CD4-positive, alpha-beta memory T cell (primary cell): ENCODE measurements around the gene LPAR5. TPM values are rescaled to one million over a fixed set of nuclear protein-coding genes. Genes with fewer than 3 reads are reported as not detected.
A peak's percentile ranks its signal among the peaks of the same experiment; 100 is the strongest.
"Not testable (repeated sequence)": the region's sequence is repeated elsewhere in the genome, so short reads cannot be mapped to it uniquely, and the experiment has no call there.

Experiments
- CTCF ChIA-PET: fragments of 350-600 bp; sonication (Branson Sonifier 250); formaldehyde crosslinking; loops from one replicate; lab custom pipeline; 2021; ENCODE audit warnings: inconsistent platforms; ENCODE audit not compliant: partially characterized antibody; lab: Charles Lee
- POLR2A ChIA-PET: fragments of 350-600 bp; sonication (Branson Sonifier 250); formaldehyde crosslinking; loops from one replicate; lab custom pipeline; 2021; ENCODE audit not compliant: partially characterized antibody; lab: Charles Lee
- DNase-seq, 5 donors: peaks; one replicate each; pipeline versions ENCODE4 v3.0.0 to v3.0.0-alpha.2; 2020 to 2022; ENCODE audit warnings: mixed read lengths in 1 of 5
- H3K27ac ChIP-seq: one replicate; pipeline ENCODE4 v1.7.0; 2013; ENCODE audit warnings: low read depth, low read length
- H3K27me3 ChIP-seq: 2 replicates; pipeline ENCODE4 v1.7.0; 2013; ENCODE audit warnings: mild to moderate bottlenecking, low read length, moderate library complexity; ENCODE audit not compliant: insufficient read depth
- H3K36me3 ChIP-seq: 2 replicates; pipeline ENCODE4 v1.7.0; 2013; ENCODE audit warnings: mild to moderate bottlenecking, low read length, moderate library complexity; ENCODE audit not compliant: insufficient read depth
- H3K4me1 ChIP-seq: 2 replicates; pipeline ENCODE4 v1.7.0; 2013; ENCODE audit warnings: mild to moderate bottlenecking, low read length, moderate library complexity; ENCODE audit not compliant: insufficient read depth
- H3K4me3 ChIP-seq, 2 donors: one replicate each; pipeline ENCODE4 v1.7.0; 2013; ENCODE audit warnings: low read length in 2 of 2, mild to moderate bottlenecking in 1 of 2
- H3K9me3 ChIP-seq, 2 donors: one replicate each; pipeline ENCODE4 v1.7.0; 2013; ENCODE audit warnings: low read length in 2 of 2, control low read depth in 1 of 2; ENCODE audit not compliant: control insufficient read depth in 1 of 2
- H3K27ac Mint-ChIP-seq, 7 donors: one replicate each; pipeline ENCODE4 v1.8.0; 2020 to 2021; ENCODE audit warnings: mixed read lengths in 7 of 7, mild to moderate bottlenecking in 6 of 7, inconsistent platforms in 3 of 7, moderate library complexity in 3 of 7
- H3K27me3 Mint-ChIP-seq, 2 donors: one replicate each; pipeline ENCODE4 v1.8.0; 2020 to 2021; ENCODE audit warnings: mixed read lengths in 2 of 2
- H3K36me3 Mint-ChIP-seq, 2 donors: one replicate each; pipeline ENCODE4 v1.8.0; 2020 to 2021; ENCODE audit warnings: mixed read lengths in 2 of 2, inconsistent platforms in 1 of 2, mild to moderate bottlenecking in 1 of 2
- H3K4me1 Mint-ChIP-seq, 4 donors: one replicate each; pipeline ENCODE4 v1.8.0; 2020 to 2021; ENCODE audit warnings: mixed read lengths in 4 of 4, mild to moderate bottlenecking in 1 of 4
- H3K4me3 Mint-ChIP-seq, 8 donors: one replicate each; pipeline ENCODE4 v1.8.0; 2020 to 2021; ENCODE audit warnings: mixed read lengths in 8 of 8, mild to moderate bottlenecking in 7 of 8, moderate library complexity in 6 of 8, inconsistent platforms in 3 of 8
- H3K9me3 Mint-ChIP-seq, 8 donors: one replicate each; pipeline ENCODE4 v1.8.0; 2020 to 2021; ENCODE audit warnings: mixed read lengths in 8 of 8, mild to moderate bottlenecking in 5 of 8, inconsistent platforms in 3 of 8, moderate library complexity in 1 of 8
- intact Hi-C: fragments of 100-400 bp; cut with micrococcal nuclease; formaldehyde crosslinking; loops from one replicate; pipeline ENCODE4 v1.15.1; 2023
- polyA plus RNA-seq, 2 donors: library from polyadenylated mRNA; unstranded; fragments of 300-500 nt; fragmentation: Illumina TruSeq; gene quantifications; one replicate each; pipeline ENCODE4 v1.2.3, GENCODE V29; 2021
- total RNA-seq, 2 experiments: library from RNA; stranded (reverse); gene quantifications; one replicate each; pipeline ENCODE4 v1.2.3, GENCODE V29; 2021

The LPAR5 gene
- total and polyA plus RNA-seq, 4 experiments from 2014 or later: 5.4 to 11.9 (median 10.6) TPM

DNA sequence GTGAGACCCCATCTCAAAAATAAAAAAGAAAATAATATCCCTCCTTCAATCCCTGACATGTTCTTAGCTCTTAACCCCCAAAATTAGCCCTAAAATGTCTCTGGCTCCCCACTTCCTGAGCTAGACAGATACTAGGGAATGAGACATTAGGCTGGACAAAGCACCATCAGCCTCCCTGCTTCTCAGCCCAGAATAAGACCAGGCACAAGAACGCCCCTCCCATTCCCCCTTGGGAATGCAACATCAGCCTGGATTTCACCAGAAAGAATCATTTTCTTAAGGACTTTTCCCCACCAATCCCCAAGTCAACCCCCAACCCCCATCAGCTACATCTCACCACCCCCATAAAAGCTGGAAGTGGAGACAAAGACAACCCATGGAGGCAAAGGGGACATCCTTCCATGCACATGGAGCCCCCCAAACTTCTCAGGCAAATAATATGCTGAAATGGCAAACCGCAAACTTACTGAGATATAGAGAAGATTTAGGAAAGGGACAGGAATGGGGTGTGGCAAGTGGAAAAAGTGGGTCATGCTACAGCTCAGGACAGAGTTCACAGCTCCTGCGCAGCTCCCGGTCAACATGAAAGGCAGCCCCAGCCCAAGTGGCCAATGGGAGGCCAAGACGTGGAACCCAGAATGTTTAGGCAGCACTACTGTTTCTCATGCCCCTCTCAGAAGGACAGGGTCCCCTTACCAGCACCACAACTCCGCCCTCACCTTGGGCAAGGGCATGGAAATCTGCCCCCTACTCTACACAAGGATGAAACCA is 31.3 kb downstream of the LPAR5 start:
- H3K36me3 Mint-ChIP-seq: peaks cover 28 to 57% of the 10 kb centered on the region in 2 donors
- H3K27me3 ChIP-seq: no peaks in the 10 kb centered on the region
- H3K27ac ChIP-seq: peak overlapping the region; percentile 84
- intact Hi-C loops: no loop called here
- peaks cover 34% of the 10 kb centered on the region for H3K36me3 ChIP-seq
- peaks cover 0 to 3% (median 0%) of the 10 kb centered on the region in 8 donors for H3K9me3 Mint-ChIP-seq
- no peak for DNase-seq
- H3K4me3 Mint-ChIP-seq: peak overlapping the region in 5 of 8 donors; percentile 91 to 95 (median 93)
- H3K4me1 Mint-ChIP-seq: peaks cover 34 to 51% (median 45%) of the 10 kb centered on the region in 4 donors
- H3K4me3 ChIP-seq: peak overlapping the region; percentile 21 to 62
- no peaks in the 10 kb centered on the region for H3K9me3 ChIP-seq
- CTCF ChIA-PET: interaction anchor here (0.9 to 3.3 kb wide), 14 partner anchors 9 to 268 kb away, joined by 3 to 17 read pairs (median 3); partner anchors contain the start of gene SPSB2
- no peaks in the 10 kb centered on the region for H3K27me3 Mint-ChIP-seq
- POLR2A ChIA-PET: interaction anchor here (0.8 to 4.6 kb wide), 14 partner anchors 9 to 339 kb away, joined by 3 to 27 read pairs (median 9); partner anchors contain the start of genes C12orf57, CDCA3, COPS7A and GAPDH
- H3K4me1 ChIP-seq: peaks cover 48% of the 10 kb centered on the region
- H3K27ac Mint-ChIP-seq: peak overlapping the region; percentile 89 to 98 (median 95)

DNA sequence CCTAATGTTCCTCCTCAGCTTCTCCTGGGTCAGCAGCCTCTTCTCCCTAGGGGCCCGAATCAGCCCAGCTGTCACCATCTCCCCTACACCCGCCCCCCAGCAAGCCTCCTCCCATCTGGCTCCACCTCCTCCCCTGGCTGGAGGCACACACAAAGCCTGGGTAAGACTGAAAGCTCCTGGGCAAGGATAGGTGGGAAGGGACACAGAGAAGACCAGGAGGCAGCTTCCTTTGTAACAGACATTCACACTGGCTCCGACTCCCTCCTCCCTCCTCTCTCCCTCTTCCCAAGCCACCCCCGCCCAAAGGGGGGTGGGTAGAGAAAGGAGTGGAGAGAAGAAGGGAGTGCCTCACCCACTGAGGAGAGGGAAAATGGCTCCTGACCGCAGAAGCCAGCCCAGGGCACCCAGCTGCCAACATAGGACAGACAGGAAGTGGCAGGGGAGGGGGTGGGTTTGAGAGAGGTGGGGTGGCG is 32.6 kb downstream of the LPAR5 start:
- Mint-ChIP-seq H3K4me1 (peaks cover 34 to 52% (median 46%) of the 10 kb centered on the region in 4 donors), H3K27ac (peak overlapping the region; percentile 87 to 96 (median 93)), H3K4me3 (peak overlapping the region in 7 of 8 donors; percentile 77 to 94 (median 84)), H3K27me3 (no peaks in the 10 kb centered on the region), H3K9me3 (peaks cover 0 to 3% (median 0%) of the 10 kb centered on the region in 8 donors), H3K36me3 (peaks cover 36 to 69% of the 10 kb centered on the region in 2 donors)
- H3K36me3 ChIP-seq: peaks cover 45% of the 10 kb centered on the region
- no peaks in the 10 kb centered on the region for H3K27me3 ChIP-seq
- peak overlapping the region; percentile 57 for H3K27ac ChIP-seq
- H3K4me3 ChIP-seq: peak overlapping the region; percentile 14 to 42
- DNase-seq: peak; percentile 43 to 75 (median 47)
- ChIA-PET CTCF (interaction anchor here (0.6 to 3.3 kb wide), 11 partner anchors 10 to 233 kb away, joined by 3 to 17 read pairs (median 3); no protein-coding TSS in a partner anchor), POLR2A (interaction anchor here (0.5 to 4.6 kb wide), 19 partner anchors 11 to 341 kb away, joined by 3 to 27 read pairs (median 4); partner anchors contain the start of genes C12orf57, CD4, CDCA3 and COPS7A)
- no peaks in the 10 kb centered on the region for H3K9me3 ChIP-seq
- H3K4me1 ChIP-seq: peaks cover 48% of the 10 kb centered on the region
- intact Hi-C loops: no loop called here

DNA sequence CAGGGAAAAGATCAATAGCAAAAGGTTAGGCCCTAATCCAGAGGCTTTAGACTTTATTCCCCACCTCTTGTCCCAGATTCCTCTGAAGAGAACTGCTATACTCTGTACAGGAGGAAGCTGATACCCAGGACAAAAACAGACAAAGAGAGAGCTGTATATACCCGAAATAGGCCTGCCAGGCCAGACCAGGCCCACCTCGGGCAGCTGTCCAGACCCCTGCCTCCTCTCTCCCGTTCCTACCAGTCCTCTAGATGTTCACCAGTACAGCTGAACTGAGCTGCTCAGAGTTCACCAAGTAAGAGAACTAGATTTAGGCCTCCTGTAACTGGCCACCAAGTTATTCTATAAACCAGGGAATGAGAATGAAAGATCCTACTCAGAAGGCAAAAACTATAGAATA is 33.2 kb downstream of the LPAR5 start:
- DNase-seq: no peak
- Histone ChIP-seq H3K27ac (peak overlapping the region; percentile 57), H3K4me1 (peaks cover 42% of the 10 kb centered on the region), H3K36me3 (peaks cover 51% of the 10 kb centered on the region), H3K27me3 (no peaks in the 10 kb centered on the region), H3K9me3 (no peaks in the 10 kb centered on the region), H3K4me3 (peak overlapping the region; percentile 14 to 42)
- intact Hi-C loops: no loop called here
- H3K36me3 Mint-ChIP-seq: peaks cover 41 to 75% of the 10 kb centered on the region in 2 donors
- peak overlapping the region in 5 of 8 donors; percentile 81 to 94 (median 84) for H3K4me3 Mint-ChIP-seq
- H3K27ac Mint-ChIP-seq: peak overlapping the region; percentile 87 to 96 (median 93)
- CTCF ChIA-PET: interaction anchor here (0.6 to 3.3 kb wide), 12 partner anchors 10 to 267 kb away, joined by 3 to 17 read pairs (median 3); no protein-coding TSS in a partner anchor
- peaks cover 34 to 52% (median 46%) of the 10 kb centered on the region in 4 donors for H3K4me1 Mint-ChIP-seq
- POLR2A ChIA-PET: interaction anchor here (0.7 to 4.6 kb wide), 16 partner anchors 11 to 288 kb away, joined by 3 to 27 read pairs (median 4); partner anchors contain the start of genes CD4, CDCA3, COPS7A and LPAR5
- H3K9me3 Mint-ChIP-seq: peaks cover 0 to 3% (median 0%) of the 10 kb centered on the region in 8 donors
- no peaks in the 10 kb centered on the region for H3K27me3 Mint-ChIP-seq

DNA sequence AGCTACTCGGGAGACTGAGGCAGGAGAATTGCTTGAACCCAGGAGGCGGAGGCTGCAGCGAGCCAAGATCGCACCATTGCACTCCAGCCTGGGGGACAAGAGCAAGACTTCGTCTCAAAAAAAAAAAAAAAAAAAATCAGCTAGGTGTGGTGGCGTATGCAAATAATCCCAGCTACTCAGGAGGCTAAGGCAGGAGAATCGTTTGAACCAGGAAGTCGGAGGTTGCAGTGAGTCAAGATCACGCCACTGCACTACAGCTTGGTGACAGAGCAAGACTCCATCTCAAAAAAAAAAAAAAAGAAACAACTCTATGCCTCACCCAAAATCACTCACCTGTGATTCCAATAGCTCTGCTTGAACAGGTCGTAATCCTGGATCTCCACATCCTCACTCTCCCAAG is 40.1 kb downstream of the LPAR5 start:
- H3K4me1 ChIP-seq, H3K9me3 Mint-ChIP-seq, H3K4me3 Mint-ChIP-seq, H3K4me3 ChIP-seq, DNase-seq, H3K27me3 Mint-ChIP-seq, H3K27ac ChIP-seq, H3K9me3 ChIP-seq, intact Hi-C loops, H3K27me3 ChIP-seq: not testable (repeated sequence)
- CTCF ChIA-PET: interaction anchor here (0.5 to 3.1 kb wide), 9 partner anchors 12 to 243 kb away, joined by 3 to 11 read pairs (median 3); partner anchors contain the start of gene PTMS
- peaks cover 5 to 20% (median 12%) of the 10 kb centered on the region in 4 donors for H3K4me1 Mint-ChIP-seq
- H3K27ac Mint-ChIP-seq: peak overlapping the region in 6 of 7 donors; percentile 27 to 79 (median 47)
- H3K36me3 ChIP-seq: peaks cover 84% of the 10 kb centered on the region
- peaks cover 75 to 83% of the 10 kb centered on the region in 2 donors for H3K36me3 Mint-ChIP-seq
- POLR2A ChIA-PET: interaction anchor here (0.7 to 1.3 kb wide), 3 partner anchors 10 to 135 kb away, joined by 3 to 4 read pairs (median 3); no protein-coding TSS in a partner anchor

DNA sequence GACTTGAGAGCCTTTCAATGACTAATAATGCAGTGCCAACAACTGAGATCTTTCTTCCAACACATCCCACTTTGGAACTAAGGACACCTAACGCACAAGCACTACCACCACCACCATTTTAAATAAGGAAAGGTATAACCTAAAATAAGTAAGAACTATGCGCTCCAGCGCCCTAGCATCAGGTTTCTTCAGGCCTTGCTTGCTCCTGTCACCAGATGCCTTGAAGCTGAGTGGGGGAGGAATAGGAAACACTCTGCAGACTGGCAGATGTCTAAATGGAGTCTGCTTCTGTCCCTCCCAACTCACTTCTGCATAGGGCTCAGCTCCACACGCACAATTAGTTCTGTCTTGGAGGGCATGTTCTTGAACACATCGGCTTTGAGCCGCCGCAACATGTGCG is 43.7 kb downstream of the LPAR5 start:
- Histone ChIP-seq H3K4me1 (no peaks in the 10 kb centered on the region), H3K4me3 (no peak overlapping the region), H3K27me3 (no peaks in the 10 kb centered on the region), H3K27ac (no peak overlapping the region), H3K36me3 (peaks cover 74% of the 10 kb centered on the region), H3K9me3 (no peaks in the 10 kb centered on the region)
- Mint-ChIP-seq H3K4me3 (no peak overlapping the region), H3K36me3 (peaks cover 65 to 79% of the 10 kb centered on the region in 2 donors), H3K27ac (peak overlapping the region in 1 of 7 donors; percentile 77), H3K4me1 (peaks cover 5 to 16% (median 9%) of the 10 kb centered on the region in 4 donors), H3K9me3 (no peaks in the 10 kb centered on the region), H3K27me3 (no peaks in the 10 kb centered on the region)
- intact Hi-C loops: no loop called here
- ChIA-PET POLR2A (interaction anchor here (0.7 kb wide), 1 partner anchor 8 kb away, joined by 3 read pairs; no protein-coding TSS in a partner anchor), CTCF (interaction anchor here (1.2 kb wide), 1 partner anchor 18 kb away, joined by 3 read pairs; no protein-coding TSS in a partner anchor)
- no peak for DNase-seq

DNA sequence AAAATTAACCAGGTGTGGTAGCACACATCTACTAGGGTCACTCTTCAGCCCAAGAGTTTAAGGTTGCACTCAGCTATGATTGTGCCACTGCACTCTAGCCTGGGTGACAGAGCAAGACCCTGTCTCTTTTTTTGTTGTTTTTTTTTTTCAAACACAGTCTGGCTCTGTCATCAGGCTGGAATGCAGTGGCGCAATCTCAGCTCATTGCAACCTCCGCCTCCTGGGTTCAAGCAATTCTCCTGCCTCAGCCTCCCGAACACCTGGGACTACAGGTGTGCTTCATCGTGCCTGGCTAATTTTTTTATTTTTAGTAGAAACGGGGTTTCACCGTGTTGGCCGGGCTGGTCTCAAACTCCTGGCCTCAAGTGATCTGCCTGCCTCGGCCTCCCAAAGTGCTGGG is 49.2 kb downstream of the LPAR5 start:
- Mint-ChIP-seq H3K27ac (peak overlapping the region in 3 of 7 donors; percentile 48 to 83 (median 61)), H3K36me3 (peaks cover 49 to 73% of the 10 kb centered on the region in 2 donors)
- H3K4me1 ChIP-seq, H3K9me3 ChIP-seq, H3K4me1 Mint-ChIP-seq, H3K9me3 Mint-ChIP-seq, DNase-seq, H3K27me3 Mint-ChIP-seq, H3K27me3 ChIP-seq, H3K4me3 Mint-ChIP-seq, intact Hi-C loops, H3K4me3 ChIP-seq, H3K27ac ChIP-seq: not testable (repeated sequence)
- POLR2A ChIA-PET: interaction anchor here (1.3 to 4.7 kb wide), 2 partner anchors 8 to 17 kb away, joined by 3 to 23 read pairs; no protein-coding TSS in a partner anchor
- CTCF ChIA-PET: interaction anchor here (1.1 to 2.5 kb wide), 3 partner anchors 10 to 180 kb away, joined by 3 to 6 read pairs (median 5); no protein-coding TSS in a partner anchor
- H3K36me3 ChIP-seq: peaks cover 69% of the 10 kb centered on the region
